ENCODE data around the gene CREB3L2. TPM values are rescaled to one million over a fixed set of nuclear protein-coding genes. Genes with fewer than 3 reads are reported as not detected.

CREB3L2 gene
- total RNA-seq, 1 donor from 2014 or later, result 65.9 TPM

DNA sequence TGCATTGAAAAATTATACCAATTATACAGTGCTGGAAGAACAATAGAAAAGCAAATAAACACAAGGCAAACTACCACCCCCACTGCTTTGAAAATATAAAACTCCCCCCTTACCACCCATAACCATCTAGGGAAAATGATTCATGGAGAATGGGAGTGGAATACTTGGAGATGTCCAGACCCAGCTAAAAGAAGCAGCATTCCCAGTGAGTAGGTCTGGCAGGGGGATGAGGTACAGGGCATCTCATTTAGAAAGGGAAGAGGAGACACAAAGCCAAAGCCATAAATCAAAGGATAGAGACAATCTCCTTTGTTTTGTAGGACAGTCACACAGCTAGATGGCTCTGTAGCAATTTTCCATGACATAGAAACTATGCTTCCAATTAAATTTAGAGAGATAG is 119.1 kb downstream of the CREB3L2 start:
- H3K27ac Mint-ChIP-seq, result no peak overlapping the region
- no peaks in the 10 kb centered on the region for H3K9me3 Mint-ChIP-seq (ENCODE audit: low read depth)
- H3K4me3 Mint-ChIP-seq (ENCODE audit: low read depth), result no peak overlapping the region
- H3K36me3 Mint-ChIP-seq (ENCODE audit: insufficient read depth), result peaks cover 54% of the 10 kb centered on the region
- TF ChIP-seq, protein P1, sequence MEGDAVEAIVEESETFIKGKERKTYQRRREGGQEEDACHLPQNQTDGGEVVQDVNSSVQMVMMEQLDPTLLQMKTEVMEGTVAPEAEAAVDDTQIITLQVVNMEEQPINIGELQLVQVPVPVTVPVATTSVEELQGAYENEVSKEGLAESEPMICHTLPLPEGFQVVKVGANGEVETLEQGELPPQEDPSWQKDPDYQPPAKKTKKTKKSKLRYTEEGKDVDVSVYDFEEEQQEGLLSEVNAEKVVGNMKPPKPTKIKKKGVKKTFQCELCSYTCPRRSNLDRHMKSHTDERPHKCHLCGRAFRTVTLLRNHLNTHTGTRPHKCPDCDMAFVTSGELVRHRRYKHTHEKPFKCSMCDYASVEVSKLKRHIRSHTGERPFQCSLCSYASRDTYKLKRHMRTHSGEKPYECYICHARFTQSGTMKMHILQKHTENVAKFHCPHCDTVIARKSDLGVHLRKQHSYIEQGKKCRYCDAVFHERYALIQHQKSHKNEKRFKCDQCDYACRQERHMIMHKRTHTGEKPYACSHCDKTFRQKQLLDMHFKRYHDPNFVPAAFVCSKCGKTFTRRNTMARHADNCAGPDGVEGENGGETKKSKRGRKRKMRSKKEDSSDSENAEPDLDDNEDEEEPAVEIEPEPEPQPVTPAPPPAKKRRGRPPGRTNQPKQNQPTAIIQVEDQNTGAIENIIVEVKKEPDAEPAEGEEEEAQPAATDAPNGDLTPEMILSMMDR (IDR thresholded peaks at IDR 0.05; ENCODE audit: unreplicated experiment), result no peak
- DNase-seq (ENCODE audit: low spot score, unreplicated experiment), result no peak
- peaks cover 10% of the 10 kb centered on the region for H3K4me1 Mint-ChIP-seq (ENCODE audit: low read depth)
- H3K27me3 Mint-ChIP-seq, result no peaks in the 10 kb centered on the region

DNA sequence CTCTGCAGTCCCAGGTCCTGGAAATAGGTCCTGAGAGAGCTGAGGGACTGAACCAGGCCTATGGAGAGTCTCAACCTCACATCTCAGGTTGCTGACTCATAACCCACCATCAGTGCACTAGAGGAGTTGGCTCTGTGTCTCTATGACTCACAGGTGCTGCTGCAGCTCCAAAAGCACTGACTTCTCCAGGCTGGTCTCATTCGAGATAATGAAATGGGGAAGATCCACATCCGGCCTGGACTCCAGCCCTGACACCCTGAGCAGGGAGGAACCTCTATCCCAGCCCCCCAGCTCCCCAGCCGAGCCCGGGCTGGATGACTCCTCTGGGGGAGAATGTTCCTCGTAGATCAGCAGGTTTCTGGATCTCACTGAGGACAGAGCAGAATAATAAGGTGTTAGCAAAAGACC is 119.6 kb downstream of the CREB3L2 start:
- no peaks in the 10 kb centered on the region for H3K27me3 Mint-ChIP-seq
- no peak for DNase-seq (ENCODE audit: low spot score, unreplicated experiment)
- peaks cover 10% of the 10 kb centered on the region for H3K4me1 Mint-ChIP-seq (ENCODE audit: low read depth)
- H3K27ac Mint-ChIP-seq, result no peak overlapping the region
- H3K9me3 Mint-ChIP-seq (ENCODE audit: low read depth), result no peaks in the 10 kb centered on the region
- H3K36me3 Mint-ChIP-seq (ENCODE audit: insufficient read depth), result peaks cover 54% of the 10 kb centered on the region
- TF ChIP-seq, protein P1 (IDR thresholded peaks at IDR 0.05; ENCODE audit: unreplicated experiment), result no peak
- H3K4me3 Mint-ChIP-seq (ENCODE audit: low read depth), result no peak overlapping the region

DNA sequence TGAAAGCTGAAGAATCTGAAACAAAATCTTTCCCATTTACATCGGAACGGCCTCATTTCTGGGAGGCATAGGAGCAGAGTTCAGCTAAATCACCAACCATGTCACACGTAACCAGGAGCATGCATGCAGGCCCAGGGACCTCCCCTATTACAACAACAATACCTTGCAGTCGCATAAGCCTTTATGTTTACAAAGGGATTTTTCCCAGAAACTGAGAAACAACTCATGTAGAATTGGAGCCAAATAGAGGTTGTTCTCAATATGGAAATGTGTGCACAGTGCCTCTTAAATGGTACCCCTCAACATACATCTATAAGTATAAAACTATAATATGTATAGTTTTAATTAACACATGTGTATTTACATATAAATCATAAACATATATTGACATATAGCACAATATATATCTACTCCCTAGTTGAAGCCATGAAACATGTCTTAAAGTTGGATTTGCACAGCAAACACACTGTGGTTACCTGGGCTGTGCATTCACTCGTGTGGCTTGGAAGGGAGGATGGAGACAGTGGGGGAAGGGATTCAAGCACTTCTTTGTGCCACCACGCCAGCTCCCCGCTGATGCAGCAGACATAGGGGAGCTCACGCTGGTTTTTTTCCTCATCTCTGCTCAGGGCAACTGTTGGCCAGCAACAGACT is 120.2 kb downstream of the CREB3L2 start:
- H3K4me1 Mint-ChIP-seq (ENCODE audit: low read depth), result peaks cover 9% of the 10 kb centered on the region
- no peak overlapping the region for H3K4me3 Mint-ChIP-seq (ENCODE audit: low read depth)
- peaks cover 56% of the 10 kb centered on the region for H3K36me3 Mint-ChIP-seq (ENCODE audit: insufficient read depth)
- no peak for DNase-seq (ENCODE audit: low spot score, unreplicated experiment)
- no peaks in the 10 kb centered on the region for H3K27me3 Mint-ChIP-seq
- TF ChIP-seq, protein P1 (IDR thresholded peaks at IDR 0.05; ENCODE audit: unreplicated experiment), result no peak
- H3K27ac Mint-ChIP-seq, result no peak overlapping the region
- no peaks in the 10 kb centered on the region for H3K9me3 Mint-ChIP-seq (ENCODE audit: low read depth)

DNA sequence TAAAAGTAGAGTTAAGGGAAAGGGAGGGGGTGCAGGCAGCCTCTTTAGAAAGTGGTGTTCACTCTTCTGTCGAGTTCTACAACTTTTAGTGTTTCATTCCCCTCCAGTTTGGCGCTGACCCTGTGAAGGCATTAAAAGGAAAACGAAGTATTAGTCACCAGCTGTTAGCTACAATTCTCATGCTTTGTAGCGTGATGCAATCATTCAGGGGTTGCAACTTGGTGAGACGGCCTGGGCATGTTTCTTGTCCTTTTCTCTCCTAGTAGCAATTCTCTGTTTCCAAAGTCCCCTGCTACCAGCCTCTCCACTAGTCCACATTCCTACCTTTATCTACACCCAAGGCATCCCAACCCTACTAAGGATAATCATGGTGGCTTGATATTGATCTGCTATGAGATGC is 121.5 kb downstream of the CREB3L2 start:
- H3K4me1 Mint-ChIP-seq (ENCODE audit: low read depth), result no peaks in the 10 kb centered on the region
- H3K27me3 Mint-ChIP-seq, result no peaks in the 10 kb centered on the region
- TF ChIP-seq, protein P1 (IDR thresholded peaks at IDR 0.05; ENCODE audit: unreplicated experiment), result no peak
- DNase-seq (ENCODE audit: low spot score, unreplicated experiment), result no peak
- H3K4me3 Mint-ChIP-seq (ENCODE audit: low read depth), result no peak overlapping the region
- H3K36me3 Mint-ChIP-seq (ENCODE audit: insufficient read depth), result peaks cover 54% of the 10 kb centered on the region
- no peak overlapping the region for H3K27ac Mint-ChIP-seq
- no peaks in the 10 kb centered on the region for H3K9me3 Mint-ChIP-seq (ENCODE audit: low read depth)

DNA sequence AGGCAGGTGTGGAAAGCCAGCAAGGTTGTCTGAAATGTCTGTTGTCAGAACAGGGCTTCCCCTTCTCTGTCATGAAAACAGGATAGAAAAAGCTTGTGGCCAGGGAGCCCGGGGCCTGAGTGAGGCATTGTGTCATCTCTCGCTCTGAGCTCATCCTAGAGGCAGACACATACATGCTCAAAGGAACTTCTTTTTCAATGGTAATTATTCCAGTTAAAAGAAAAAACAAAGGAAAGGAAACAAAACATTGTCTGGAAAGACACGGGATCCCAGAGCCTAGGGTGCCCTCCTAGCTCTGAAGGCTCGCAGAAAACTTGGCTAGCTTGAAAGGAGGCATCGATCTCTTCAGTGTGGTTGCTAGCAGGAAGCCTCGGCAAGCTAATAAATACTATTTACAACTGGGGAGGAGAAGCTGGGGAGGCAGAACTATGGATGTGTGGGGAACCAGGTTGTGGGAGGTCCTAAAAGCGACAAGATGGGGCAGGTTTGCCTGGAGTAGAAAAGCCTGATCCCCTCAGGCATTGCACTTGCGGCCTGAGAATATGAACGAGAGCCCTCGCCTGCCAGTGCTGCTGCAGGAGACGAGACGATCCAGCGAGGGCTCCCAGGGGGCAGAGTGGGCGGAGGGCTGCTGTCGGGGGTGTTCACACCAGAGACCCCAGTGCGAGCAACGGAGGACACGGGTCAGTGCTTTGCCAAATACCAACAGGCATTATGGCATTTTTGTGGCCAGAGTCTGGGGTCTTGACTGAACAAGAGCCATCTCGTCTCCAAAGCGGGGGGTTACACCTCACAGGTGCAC is 122.3 kb downstream of the CREB3L2 start:
- no peak for DNase-seq (ENCODE audit: low spot score, unreplicated experiment)
- Mint-ChIP-seq H3K27ac (peak overlapping the region; percentile 16), H3K4me1 (ENCODE audit: low read depth) (no peaks in the 10 kb centered on the region), H3K27me3 (no peaks in the 10 kb centered on the region), H3K4me3 (ENCODE audit: low read depth) (no peak overlapping the region), H3K36me3 (ENCODE audit: insufficient read depth) (peaks cover 52% of the 10 kb centered on the region), H3K9me3 (ENCODE audit: low read depth) (no peaks in the 10 kb centered on the region)
- TF ChIP-seq, protein P1 (IDR thresholded peaks at IDR 0.05; ENCODE audit: unreplicated experiment), result no peak
